HG03103 (cell line): ENCODE data around the gene LPAR5.

Experiments used
- ATAC-seq: cut with Tn5 transposase; IDR thresholded peaks from one replicate; pipeline ENCODE4 v1.9.1; 2021; ENCODE audit warnings: low read depth; ENCODE audit not compliant: unreplicated experiment

Gene LPAR5

DNA sequence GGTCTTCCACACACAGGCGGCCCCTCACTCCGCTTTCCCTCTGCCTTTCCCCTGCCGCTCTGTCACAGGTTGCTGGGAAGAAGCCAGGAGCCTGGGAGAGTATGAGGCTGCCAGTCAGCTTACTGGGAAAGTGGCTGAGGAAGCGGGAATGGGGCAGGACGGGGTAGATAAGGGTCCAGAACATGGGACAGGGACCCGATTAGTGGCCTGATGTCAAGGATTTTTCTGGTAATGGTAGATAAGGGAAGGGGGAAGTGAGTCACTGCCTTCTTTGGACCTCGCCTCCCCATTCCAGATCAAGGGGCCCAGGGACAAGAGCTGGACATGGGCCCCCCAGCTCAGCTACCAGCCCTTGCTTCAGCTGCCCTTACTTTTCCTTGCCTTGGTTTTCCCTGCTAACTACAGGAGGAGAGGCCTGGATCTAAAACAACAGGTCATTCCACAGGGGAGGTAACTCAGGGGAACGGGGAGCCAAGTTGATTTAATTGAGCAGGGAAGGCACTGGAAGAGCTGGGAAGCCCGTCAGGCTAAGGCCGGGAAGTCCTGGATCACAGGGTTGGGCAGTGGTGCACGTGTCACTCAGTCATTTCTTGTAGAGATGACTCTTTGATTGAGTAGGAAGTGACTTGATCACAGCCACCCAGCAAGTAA lies 3.5 kb upstream of the LPAR5 start:
- ATAC-seq = no peak

DNA sequence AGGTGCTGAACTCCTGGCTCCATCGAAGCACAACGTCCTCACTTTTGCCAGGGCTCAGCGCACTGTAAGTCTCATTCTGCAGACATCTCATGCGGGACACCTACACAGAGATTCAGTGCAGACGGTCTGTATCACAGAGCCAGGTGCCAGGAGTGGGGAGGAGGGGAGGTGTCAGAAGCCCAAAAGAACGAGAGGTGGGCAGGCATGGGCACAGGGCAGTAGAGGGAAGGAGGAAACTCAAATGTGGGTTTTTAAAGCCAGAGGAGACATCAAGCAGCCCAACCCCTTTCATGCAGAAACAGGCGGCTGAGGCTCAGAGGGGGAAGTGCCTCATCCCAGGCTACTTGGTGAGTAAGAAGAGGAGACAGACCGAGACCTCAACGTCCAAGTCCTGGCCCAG lies 2.5 kb upstream of the LPAR5 start:
- ATAC-seq = no peak

DNA sequence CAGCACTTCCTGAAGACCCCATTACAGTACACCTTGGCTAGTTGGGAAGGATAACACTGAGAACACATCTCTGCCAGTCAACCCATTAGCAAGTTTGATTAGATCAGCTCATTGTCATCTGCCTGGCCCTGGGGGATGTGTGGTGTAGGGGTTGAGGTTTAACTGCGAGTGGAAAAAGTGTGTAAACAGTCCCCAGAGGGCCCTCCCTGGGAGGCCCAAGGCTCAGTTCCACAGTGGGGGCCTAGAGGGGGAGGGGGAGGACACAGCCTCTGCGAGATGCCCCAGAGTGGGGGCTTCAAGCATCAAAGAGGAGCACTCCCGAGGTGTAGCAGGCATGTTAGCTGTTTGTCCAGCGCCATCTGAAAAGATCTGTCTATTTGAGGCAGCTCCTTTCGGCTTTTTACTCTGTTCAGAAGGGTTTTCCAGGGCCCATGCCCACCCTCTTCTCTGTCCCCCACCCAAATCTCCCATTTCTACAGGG lies 344 bp downstream of the LPAR5 start:
- no peak for ATAC-seq

- peak; percentile 48 for ATAC-seq
Measured at GRCh38 chr12:6632026-6632983, 3.5 kb downstream of the LPAR5 start.

GRCh38 chr12:6631549-6631961 lies 4.2 kb downstream of the LPAR5 start:
- ATAC-seq = no peak

DNA sequence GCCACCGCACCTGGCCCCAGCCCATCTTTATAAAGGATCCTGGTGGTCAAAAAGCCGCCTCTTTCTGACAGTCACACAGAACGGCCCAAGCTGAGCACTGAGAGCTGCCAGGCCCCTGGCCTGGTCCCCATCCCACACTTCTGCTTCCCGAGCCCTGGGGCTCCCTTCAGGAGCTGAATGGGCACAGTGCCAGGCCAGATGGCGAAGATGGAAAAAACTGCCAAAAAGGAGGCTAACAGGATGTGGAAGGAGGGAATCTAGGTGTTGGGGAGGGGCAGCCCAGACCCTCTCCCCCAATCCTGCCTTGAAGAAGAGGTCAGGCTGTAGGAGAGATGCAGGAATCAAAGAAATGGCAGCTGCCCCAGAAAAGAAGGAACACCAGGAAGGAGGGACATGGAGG lies 5.0 kb downstream of the LPAR5 start:
- ATAC-seq = no peak

- ATAC-seq = no peak
Measured at GRCh38 chr12:6627616-6628015, 8.1 kb downstream of the LPAR5 start.

DNA sequence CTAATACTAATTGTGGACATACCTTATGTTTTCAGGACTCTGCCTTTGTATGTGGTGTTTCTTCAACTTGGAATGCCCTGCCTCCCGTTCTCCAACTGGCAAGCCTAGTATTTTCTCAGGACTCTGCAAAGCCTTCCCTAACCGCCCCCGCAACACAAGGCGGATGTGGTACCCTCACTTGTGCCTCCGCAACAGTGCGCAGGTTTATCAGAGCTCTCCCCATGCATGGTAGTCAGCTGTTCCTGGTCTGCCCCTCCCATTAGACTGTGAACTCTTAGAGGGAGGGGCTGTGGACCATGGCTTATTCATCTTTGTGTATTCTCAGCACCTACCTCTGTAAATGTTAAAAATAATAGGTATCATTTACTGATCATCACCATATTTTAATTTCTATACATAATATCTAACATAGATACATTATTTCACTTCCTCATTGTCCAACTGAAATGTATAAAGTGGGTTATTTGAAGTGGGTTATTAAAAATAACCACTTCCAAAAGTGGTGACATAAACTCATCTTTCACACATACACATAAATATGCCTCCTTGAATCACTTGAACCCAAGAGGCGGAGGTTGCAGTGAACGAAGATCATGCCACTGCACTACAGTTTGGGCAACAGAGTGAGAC lies 9.0 kb downstream of the LPAR5 start:
- ATAC-seq = no peak

DNA sequence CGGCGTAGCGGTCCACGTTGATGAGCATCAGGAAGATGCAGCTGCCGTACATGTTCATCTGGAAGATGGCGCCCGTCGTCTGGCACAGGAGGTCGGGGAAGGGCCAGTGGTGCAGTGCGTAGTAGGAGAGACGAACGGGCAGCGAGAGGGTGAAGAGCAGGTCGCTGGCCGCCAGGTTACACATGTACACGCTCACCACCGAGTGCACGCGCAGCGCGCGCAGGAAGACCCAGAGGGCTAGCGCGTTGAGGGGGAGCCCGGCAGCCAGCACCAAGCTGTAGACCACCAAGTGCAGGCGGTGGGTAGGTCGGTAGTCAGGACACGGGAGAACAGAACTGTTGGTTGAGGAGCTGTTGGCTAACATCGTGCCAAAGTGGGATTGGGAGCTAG lies 14.9 kb downstream of the LPAR5 start:
- ATAC-seq = no peak

GRCh38 chr12:6620137-6620884 lies 15.4 kb downstream of the LPAR5 start:
- no peak for ATAC-seq

GRCh38 chr12:6618483-6619225 lies 17.1 kb downstream of the LPAR5 start:
- ATAC-seq = no peak

- ATAC-seq = no peak
Measured at GRCh38 chr12:6615802-6616201, 20.0 kb downstream of the LPAR5 start.

DNA sequence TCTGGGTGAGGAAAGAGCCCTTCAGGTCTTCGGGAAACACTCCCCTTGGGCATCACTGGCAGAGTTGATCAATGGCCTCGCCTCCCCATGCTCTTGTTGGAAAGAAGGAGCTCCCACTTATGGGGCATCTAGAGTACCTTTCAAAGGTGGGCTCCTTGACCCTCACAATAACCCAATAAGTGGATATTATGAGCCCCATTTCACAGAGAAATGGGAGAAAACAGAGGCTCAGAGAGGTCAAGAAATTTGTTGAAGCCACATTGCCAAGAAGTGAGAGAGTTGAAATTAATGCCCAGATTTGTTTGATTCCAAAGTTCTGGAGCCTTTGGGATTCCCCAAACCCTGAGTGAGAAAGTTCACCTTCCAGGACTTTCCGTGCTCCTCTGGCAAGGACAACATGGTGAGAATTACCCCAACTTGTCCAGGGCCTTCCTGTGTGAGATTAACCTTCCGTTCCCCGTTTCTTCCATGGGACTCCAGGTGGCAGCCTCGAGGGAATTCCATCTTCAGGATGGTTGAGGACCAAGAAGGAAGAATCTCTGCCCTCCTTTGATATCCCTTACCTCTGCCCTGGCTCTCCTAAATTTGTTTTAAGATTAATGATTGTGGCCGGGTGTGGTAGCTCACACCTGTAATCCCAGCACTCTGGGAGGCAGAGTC lies 21.1 kb downstream of the LPAR5 start:
- no peak for ATAC-seq

- ATAC-seq = no peak
Measured at GRCh38 chr12:6613776-6614512, 21.8 kb downstream of the LPAR5 start.

- ATAC-seq = no peak
Measured at GRCh38 chr12:6613015-6613775, 22.6 kb downstream of the LPAR5 start.

GRCh38 chr12:6612652-6613014 lies 23.1 kb downstream of the LPAR5 start:
- ATAC-seq = no peak

GRCh38 chr12:6612247-6612646 lies 23.5 kb downstream of the LPAR5 start:
- ATAC-seq = no peak
